Measurements from ENCODE around the gene ELL. TPM values are rescaled to one million over a fixed set of nuclear protein-coding genes. Genes with fewer than 3 reads are reported as not detected.

The ELL gene
- total RNA-seq, 1 experiment from 2014 or later: 17.0 TPM

DNA sequence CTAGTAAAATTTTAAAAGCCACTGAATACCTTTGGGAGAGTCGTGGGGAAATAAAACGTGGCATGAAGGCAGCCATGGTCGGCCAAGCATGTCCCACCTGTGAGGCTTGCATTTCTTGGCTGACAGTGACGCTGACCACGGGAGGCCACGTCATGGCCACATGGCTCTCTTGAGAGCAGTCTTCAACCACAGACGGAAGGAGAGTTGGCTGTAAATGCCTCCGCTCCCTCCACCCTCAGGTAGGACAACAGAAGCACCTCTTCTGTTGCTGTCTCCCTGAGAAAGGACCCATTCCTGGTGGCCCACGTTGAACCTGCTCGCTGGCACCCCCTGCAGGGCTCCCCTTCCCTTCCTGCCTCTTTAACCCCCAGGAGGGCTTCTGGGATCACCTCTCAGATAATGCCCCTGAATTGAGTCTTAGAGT lies 113.8 kb downstream of the ELL start:
- Histone ChIP-seq H4K91ac (ENCODE audit: insufficient read length, low read depth, low read length) (no peak overlapping the region), H2AFZ (ENCODE audit: low read length) (no peak overlapping the region), H3K79me2 (ENCODE audit: insufficient read depth, low read length) (no peaks in the 10 kb centered on the region), H3K4me2 (ENCODE audit: insufficient read depth, insufficient read length, low read length) (no peak overlapping the region), H3K9me3 (ENCODE audit: control insufficient read depth, low read depth, low read length) (no peaks in the 10 kb centered on the region), H3K79me1 (ENCODE audit: insufficient read depth, low read depth, low read length, poor library complexity, severe bottlenecking) (no peaks in the 10 kb centered on the region), H2AK5ac (ENCODE audit: insufficient read length, low read length) (no peak overlapping the region), H3K23me2 (ENCODE audit: insufficient read length, low read depth, low read length, poor library complexity, severe bottlenecking) (no peaks in the 10 kb centered on the region), H2BK120ac (ENCODE audit: low read depth, low read length, poor library complexity, severe bottlenecking) (no peak overlapping the region), H3T11ph (ENCODE audit: low read length) (no peak overlapping the region), H3K27ac (ENCODE audit: insufficient read length, low read depth, low read length) (no peak overlapping the region), H3K56ac (ENCODE audit: insufficient read length, low read depth, low read length) (no peak overlapping the region), H4K8ac (replicated peaks; ENCODE audit: insufficient read length, low read depth, low read length) (no peak overlapping the region), H3K23ac (ENCODE audit: insufficient read length, low read depth, low read length) (no peak overlapping the region), H3K27me3 (ENCODE audit: insufficient read depth, low read length) (no peaks in the 10 kb centered on the region), H2BK15ac (ENCODE audit: low read depth, low read length) (no peak overlapping the region), H3K4me1 (ENCODE audit: insufficient read depth, low read length) (no peaks in the 10 kb centered on the region), H3K14ac (ENCODE audit: insufficient read depth, low read length) (peak overlapping the region; percentile 58; the same call in 1 of the 2 replicates), H4K20me1 (ENCODE audit: control insufficient read depth, insufficient read depth, insufficient read length) (no peaks in the 10 kb centered on the region), H2BK12ac (ENCODE audit: insufficient read length, low read depth, low read length) (no peak overlapping the region), H3K9ac (ENCODE audit: extremely low read depth, insufficient read length, low read length) (no peak overlapping the region), H3K4ac (ENCODE audit: low read depth, low read length) (no peak overlapping the region), H4K5ac (ENCODE audit: insufficient read length, low read depth, low read length) (no peak overlapping the region), H2BK20ac (ENCODE audit: low read depth, low read length, poor library complexity, severe bottlenecking) (no peak overlapping the region), H3K18ac (ENCODE audit: insufficient read length, low read depth, low read length) (peak overlapping the region; percentile 73), H2BK5ac (ENCODE audit: insufficient read length, low read length) (no peak overlapping the region)
- DNase-seq: peak; percentile 74
- WGBS (ENCODE audit: extremely low coverage, insufficient read length, low lambda C conversion rate): no CpG with 5 or more reads among the region's 10 CpGs
- Mint-ChIP-seq H3K9me3 (no peaks in the 10 kb centered on the region), H3K4me1 (peaks cover 3 to 4% of the 10 kb centered on the region in 2 experiments), H3K4me3 (no peak overlapping the region), H3K27me3 (ENCODE audit: low read depth) (peaks cover 22% of the 10 kb centered on the region), H3K36me3 (ENCODE audit: insufficient read depth in 1 of 3, low read depth in 3 of 3) (no peaks in the 10 kb centered on the region), H3K27ac (no peak overlapping the region)
- TF ChIP-seq, protein P1, sequence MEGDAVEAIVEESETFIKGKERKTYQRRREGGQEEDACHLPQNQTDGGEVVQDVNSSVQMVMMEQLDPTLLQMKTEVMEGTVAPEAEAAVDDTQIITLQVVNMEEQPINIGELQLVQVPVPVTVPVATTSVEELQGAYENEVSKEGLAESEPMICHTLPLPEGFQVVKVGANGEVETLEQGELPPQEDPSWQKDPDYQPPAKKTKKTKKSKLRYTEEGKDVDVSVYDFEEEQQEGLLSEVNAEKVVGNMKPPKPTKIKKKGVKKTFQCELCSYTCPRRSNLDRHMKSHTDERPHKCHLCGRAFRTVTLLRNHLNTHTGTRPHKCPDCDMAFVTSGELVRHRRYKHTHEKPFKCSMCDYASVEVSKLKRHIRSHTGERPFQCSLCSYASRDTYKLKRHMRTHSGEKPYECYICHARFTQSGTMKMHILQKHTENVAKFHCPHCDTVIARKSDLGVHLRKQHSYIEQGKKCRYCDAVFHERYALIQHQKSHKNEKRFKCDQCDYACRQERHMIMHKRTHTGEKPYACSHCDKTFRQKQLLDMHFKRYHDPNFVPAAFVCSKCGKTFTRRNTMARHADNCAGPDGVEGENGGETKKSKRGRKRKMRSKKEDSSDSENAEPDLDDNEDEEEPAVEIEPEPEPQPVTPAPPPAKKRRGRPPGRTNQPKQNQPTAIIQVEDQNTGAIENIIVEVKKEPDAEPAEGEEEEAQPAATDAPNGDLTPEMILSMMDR (conservative IDR thresholded peaks at IDR 0.05): peak; percentile 72
